HG03378 (cell line): ENCODE results near the gene CWF19L1.
"Not testable (repeated sequence)": the region's sequence is repeated elsewhere in the genome, so short reads cannot be mapped to it uniquely, and the experiment has no call there.

ENCODE experiments used
- ATAC-seq: cut with Tn5 transposase; IDR thresholded peaks from one replicate; pipeline ENCODE4 v1.9.1; 2021; ENCODE audit warnings: mild to moderate bottlenecking, moderate library complexity; ENCODE audit not compliant: unreplicated experiment

Gene CWF19L1

DNA sequence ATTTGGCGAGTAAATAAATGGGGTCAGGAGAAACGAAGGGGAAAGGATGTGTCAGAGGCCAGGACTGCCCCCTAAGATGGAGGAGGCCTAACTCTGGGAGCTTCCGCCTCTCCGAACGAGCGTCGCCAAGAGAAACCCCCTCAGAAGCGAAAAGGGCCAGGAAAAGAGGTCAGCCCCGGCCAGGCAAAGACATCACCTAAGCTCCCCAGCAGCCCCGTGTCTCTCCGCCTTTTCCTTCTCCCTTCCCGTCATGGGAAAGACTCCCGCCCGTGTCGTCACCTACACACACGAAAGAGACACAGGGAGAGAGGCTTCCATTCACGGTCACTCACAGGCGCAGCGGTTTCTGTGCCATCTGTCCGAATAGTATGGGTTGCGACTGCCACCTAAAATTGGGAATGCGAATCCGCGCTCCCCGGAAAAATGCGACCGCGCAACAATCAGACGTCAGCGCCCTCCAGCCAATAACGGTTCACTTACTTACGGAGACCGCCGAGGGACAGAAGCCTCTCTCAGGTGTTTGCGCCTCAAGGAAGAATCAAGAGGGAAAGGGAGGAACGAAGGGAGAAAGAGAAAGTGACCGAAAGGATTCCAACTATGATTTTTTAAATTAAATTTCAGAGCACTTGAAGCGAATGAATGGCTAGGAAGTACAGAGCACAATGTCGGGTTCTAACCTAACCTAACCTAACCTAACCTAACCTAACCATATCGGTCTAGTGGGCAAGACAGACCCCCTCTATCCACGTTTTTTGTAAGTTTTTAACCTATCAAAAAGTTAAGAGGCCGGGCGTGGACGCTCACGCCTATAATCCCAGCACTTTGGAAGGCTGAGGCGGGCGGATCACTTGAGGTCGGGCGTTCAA, at the start of gene CWF19L1:
Gene CWF19L1, minus strand, starts transcription at position 400 of the 866 bp plus-strand sequence. Its CDS starts 45 bp downstream, at position 355.
- peak; percentile 67 for ATAC-seq

DNA sequence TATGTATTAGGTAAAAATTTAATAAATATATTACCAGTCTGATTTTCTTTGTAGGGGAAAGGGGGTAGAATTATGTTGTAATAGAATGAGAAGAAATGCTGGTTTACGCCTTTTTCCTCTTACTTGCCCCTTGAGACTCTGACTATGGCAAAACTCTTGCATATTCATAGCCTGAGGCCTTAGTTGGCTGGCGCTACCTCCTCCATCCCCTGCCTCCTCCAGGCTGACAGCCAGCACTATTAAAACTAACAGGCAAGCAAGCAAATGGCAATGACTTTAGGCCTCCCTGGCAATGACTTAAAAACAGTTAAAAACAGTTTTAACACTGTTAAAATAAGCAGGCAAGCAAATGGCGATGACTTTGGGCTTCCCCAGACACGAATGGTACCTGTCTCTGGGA, 48.2 kb upstream of the CWF19L1 start:
- ATAC-seq = no peak

DNA sequence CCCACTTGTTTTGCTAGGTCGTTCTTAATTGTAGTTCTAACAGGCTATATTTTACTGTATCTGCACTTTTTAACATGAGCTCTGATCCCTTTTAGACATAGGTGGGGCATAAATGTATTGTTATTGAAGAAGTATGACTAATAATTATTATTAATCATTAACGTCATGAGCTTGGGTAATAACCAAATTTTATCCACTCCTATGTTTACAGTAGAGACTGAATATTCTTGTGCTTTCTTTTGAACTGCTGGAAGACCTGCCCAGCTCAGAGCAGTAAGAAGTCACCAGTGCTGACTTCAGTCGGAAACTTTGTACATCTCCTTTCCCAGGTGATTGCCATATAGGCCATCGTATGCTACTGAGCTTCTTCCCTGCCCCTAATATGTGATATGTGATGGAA, 43.9 kb upstream of the CWF19L1 start:
- no peak for ATAC-seq

DNA sequence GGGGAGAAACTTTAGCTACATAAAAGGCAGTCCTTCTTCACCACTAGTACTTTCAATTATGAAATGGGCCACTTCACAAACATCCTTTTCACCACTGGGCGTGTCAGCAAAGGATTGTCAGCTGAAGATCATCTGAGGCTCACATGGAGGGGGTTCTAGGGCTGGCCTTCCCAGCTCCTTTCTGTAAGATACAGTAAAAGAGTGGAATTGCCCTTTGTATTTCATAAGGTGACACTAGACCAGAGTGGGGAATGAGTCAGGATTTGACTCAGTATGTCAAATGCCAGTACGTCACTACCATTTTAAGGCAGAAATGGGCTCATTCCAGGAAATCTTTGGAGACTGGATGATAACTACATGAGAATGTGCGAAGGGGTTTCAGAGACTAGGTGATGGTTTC, 40.2 kb upstream of the CWF19L1 start:
- no peak for ATAC-seq

DNA sequence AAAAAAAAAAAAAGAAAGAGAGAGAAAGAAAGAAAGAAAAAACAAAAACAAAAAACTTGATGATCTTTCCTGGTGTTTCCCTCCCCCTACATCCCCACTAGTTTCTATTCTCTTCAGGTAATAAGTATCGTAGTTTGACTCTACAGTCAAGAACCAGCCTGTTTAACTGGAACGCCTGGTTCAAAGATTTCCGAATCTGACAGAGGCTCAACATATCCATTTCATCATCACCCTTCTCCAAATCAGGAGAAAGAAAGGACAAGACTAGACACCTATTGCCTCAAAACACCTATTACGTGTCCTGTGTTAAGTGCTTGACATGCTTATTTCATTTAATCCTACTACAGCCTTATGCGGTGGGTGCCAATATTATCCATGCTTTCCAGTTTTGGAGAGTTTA, 39.4 kb upstream of the CWF19L1 start:
- no peak for ATAC-seq

DNA sequence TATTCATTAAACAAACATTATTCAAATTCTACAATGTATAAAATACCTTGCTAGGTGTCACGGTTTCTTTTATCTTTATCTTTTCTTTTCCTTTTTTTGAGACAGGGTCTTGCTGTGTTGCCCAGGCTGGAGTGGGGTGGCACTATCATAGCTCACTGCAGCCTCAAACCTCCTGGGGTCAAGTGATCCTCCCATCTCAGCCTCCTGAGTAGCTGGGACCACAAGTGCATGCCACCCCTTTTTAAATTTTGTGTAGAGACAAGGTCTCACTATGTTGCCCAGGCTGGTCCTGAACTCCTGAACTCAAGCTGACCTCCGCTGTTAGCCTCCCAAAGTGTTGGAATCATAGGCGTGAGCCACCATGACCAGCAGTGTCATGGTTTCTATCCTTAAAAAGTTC, 37.0 kb upstream of the CWF19L1 start:
- no peak for ATAC-seq

DNA sequence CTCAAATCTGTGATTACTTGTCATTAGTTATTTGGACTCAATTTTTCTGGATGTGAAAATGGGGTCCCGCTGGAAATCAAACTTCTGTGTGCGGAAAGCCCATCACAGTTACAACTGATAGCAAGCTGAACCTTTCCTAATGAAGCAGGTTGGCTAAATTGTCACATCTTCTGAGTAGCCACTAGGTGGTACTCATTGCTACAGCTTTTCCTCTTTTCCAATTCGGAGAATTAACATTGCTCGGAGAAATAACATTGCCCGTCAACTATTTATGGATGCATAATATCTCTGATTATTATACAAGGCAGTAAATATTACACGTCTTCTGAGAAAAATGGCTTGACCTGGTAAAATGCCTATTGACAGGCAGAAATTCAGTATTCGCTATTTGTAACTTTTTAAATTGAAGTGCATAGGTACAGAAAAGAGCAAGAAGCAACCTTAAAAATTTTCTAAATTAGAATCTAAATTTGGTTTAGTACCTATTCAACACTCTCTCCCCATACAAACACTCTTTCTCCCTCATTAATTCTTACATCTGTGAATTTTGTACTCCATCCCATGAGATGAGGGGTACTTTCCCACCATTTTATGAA, 36.4 kb upstream of the CWF19L1 start:
- no peak for ATAC-seq

DNA sequence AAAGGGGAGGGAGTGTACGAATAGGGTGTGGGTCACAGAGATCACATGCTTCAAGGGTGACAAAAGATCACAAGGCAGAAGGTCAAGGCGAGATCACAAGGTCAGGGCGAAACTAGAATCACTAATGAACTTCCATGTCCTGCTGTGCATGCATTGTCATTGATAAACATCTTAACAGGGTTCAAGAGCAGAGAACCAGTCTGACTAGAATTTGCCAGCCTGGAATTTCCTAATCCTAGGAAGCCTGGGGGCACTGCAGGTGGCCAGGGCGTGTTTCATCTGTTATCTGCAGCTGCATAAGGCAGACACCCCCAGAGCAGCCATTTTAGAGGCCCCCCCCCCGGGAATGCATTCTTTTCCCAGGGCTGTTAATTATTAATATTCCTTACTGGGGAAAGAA, 33.7 kb upstream of the CWF19L1 start:
- ATAC-seq = not testable (repeated sequence)

DNA sequence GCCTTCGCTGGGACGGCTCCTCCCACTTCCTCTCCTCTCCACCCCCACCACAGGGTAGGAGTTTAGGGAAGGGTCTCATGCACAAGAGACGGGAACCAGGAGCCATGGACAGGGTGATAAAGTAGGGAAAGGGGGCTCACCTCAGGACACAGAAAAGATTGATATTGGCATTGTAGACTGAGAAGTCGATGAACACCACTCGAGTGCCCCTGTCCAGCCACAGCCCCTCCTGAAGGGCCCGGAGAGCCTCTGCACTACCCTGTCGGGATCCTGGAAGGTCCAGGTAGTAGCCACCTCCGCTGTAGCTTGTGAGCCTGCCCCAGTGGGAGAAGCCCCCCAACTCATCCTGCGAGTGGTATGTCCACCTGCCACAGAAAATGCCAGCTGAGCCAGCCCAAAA, 29.8 kb upstream of the CWF19L1 start:
- ATAC-seq = no peak

DNA sequence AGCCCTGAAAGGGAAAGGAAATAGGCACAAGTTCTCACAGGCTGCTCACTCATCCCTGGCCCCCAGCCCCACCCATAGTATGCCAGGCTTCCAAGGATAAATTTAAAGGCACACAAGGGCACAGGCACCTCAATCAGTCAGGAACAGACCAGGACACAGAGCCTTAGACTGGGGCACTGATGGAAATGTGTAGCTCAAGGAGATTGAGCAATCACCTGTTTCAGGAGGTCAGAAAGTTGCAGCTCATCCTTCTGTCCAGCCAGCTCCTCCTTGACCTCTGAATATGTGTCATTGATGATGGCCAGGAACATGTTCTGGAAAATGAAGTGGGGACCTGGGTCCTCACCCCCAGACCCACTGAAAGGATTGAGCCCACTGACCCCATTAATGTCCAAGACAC, 25.6 kb upstream of the CWF19L1 start:
- no peak for ATAC-seq

DNA sequence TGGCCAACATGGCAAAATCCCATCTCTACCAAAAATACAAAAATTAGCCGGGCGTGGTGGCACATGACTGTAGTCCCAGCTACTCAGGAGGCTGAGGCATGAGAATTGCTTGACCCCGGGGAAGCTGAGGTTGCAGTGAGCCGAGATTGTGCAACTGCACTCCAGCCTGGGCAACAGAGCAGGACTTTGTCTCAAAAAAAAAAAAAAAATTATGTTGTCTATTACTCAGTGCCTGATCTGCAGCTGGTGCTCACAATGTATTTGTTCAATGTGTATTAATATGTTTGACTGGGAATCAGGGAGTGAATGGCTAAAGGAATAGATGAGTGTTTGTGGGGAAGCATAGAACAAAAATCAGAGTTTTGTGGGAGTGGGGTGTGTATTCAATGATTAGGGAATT, 24.9 kb upstream of the CWF19L1 start:
- not testable (repeated sequence) for ATAC-seq

DNA sequence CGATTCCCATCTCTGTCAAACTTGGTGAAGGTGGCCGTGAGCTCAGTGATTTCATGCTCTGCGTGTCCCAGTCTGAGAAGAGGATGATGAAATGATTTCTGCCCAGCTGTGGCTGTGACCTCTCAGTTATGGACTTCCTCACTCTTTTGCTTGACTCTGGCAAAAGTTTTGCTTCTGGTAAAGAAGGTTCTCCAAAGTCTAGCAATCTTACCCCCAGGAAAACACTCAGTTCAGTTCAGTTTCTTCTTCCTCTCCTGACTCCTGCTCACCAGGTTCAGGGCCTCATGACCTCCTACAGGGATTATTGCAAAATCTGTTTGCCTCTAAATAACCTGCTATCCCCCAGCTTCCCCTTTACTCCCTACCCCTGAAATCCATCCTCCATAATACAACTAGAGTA, 23.9 kb upstream of the CWF19L1 start:
- ATAC-seq = no peak

DNA sequence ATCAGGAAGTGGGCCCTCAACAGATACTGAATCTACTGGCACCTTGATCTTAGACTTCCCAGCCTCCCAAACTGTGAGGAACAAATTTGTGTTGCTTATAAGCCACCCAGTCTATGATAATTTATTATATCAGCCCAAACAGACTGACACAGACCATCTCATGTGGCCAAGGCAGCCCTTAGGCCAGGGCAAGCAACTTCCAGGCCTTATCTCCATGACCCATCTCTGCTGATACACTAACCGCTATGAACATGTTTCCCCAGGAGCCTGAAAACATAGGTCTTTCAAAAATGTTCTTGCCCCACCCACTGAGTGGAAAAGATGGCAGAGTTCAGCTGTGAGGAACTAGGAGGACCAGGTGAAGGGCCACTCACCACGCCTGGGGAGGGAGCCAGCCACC, 22.2 kb upstream of the CWF19L1 start:
- no peak for ATAC-seq

DNA sequence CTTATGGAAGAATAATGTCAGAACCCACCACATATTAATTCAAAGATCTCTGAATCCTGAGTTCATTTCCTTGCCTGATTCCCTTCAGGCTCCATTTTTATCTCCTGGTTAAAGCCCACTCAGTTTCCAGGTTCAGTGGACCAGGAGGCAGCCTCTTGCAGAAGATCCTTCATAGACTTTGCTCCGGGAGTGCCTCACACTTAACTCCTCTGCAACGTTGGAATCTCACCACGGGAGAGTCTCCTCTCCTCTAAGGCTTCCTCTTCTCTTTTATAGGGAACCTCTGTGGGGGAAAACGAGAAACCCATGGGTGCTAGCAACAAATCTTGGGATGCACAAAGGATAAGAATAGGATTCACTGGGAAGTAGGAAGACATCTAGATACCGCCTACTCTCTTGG, 20.8 kb upstream of the CWF19L1 start:
- ATAC-seq = no peak

DNA sequence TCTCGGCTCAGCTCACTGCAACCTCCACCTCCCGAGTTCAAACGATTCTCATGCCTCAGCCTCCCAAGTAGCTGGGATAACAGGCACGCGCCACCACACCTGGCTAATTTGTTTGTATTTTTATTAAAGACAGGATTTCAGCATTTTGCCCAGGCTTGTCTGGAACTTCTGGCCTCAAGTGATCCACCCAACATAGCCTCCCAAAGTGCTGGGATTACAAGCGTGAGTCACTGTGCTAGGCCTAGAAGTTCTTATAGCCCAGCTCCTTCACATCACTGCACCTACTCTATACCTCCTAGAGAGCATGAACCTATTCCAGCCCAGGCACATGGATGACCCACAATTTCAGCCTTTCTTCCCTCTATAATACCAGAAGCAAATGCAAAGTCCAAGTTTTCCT, 20.3 kb upstream of the CWF19L1 start:
- ATAC-seq = no peak

DNA sequence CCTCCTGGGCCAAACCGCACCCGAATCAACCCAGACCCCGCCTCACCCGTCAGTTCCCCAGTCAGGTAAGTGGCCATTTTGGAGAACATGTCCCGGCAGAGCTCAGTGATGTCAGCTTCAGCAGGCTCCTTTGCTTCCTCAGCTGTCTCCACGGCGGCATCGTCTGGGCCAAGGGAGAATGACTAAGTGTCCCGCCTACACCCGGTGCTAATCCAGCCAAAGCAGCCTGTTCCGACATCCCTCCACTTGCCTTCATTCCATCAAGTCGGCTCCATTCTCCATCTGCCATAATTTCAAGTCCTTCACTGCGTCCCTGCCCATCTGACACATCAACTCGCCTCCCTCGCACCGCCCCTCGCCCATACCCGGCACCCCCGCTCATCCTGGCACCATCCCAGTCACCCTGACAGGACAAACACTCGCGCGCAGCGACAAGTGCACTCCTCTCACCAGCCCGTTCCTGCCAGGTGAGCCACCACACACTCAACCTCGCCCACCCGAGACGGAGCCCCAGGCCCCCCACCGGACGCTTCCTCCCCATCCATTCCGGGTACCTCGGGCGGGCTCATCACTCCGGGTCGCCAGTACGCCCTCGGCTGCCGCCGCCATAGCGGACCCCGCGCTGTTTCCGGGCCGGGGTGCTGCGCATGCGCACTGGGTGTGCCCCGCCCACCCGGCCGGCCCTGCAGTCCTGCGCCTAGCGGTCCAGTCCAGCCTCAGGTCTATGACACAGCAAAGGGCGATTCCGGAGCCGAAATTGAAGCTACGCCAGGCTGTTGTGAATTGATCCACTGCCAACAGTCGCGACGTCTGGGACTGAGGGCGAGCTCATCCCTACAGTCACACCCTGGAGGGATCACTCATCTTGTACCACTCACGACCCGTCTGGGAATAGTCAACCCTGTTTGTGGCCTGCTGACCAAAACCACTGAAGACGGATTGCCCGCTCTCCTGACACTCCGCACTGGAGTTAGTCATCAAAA, 18.9 kb upstream of the CWF19L1 start, which contains the start of gene BLOC1S2:
Gene BLOC1S2, minus strand, starts transcription at position 630 of the 983 bp plus-strand sequence. Its CDS starts 21 bp downstream, at position 609.
- peak; percentile 66 for ATAC-seq

DNA sequence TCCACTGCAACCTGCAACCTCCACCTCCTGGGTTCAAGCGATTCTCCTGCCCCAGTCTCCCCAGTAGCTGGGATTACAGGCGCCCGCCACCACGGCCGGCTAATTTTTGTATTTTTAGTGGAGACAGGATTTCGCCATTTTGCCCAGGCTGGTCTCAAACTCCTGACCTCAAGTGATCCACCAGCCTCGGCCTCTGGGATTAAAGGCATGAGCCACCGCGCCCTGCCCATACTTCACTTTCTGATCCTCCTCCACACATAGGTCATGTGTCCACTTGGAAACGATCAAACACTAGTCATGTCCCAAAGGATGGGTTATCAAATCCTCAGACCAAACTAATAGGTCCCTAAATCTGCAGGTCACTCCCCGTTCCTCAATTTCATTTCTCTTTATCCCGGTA, 17.9 kb upstream of the CWF19L1 start:
- ATAC-seq = not testable (repeated sequence)

DNA sequence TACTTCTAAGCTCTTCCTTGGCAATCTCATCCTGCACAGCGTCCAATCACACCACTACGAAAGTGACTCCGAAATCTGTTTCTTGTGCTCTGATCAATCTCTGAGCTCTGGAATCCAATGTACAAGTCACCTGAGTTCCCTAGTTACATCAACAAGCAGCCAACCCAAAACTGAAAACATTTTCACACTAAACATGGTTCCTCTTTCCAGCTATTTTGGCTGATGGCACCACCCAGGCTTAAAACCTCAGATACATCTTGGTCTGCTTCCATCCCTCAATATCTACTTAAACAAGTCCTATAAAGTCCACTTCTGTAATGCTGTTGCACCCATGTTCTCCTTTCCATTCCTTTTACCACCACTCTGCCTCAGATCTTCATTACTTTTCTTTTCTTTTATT, 15.5 kb upstream of the CWF19L1 start:
- no peak for ATAC-seq

DNA sequence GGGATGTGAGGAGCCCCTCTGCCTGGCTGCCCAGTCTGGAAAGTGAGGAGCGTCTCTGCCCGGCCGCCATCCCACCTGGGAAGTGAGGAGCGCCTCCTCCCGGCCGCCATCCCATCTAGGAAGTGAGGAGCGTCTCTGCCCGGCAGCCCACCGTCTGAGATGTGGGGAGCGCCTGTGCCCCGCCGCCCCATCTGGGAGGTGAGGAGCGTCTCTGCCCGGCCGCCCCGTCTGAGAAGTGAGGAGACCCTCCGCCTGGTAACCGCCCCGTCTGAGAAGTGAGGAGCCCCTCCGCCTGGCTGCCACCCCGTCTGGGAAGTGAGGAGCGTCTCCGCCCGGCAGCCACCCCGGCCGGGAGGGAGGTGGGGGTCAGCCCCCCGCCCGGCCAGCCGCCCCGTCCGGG, 9.5 kb upstream of the CWF19L1 start:
- not testable (repeated sequence) for ATAC-seq

DNA sequence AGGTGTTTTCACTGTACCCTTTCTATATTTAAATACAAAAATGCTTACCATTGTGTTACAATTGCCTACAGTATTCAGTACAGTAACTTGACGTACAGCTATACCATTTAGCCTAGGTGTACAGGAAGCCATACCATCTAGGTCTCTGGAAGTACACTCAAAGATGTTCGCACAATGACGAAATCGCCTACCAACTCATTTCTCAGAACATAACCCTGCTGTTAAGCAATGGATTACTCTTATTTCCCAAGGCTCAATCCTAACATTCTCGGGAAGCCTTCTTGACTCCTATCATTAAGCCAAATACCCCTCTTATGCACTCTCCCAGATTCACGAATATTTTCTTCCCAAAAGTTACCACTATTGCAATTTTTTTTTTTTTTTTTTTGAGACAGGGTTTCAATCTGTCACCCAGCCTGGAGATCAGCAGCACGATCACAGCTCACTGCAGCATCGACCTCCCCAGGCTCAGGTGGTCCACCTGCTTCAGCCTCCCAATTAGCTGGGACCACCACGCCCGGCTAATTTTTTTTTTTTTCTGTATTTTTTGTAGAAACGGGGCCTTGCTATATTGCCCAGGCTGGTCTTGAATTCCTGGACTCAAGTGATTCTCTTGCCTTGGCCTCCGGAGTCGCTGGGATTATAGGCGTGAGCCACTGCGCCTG, 1.5 kb downstream of the CWF19L1 start:
- no peak for ATAC-seq

DNA sequence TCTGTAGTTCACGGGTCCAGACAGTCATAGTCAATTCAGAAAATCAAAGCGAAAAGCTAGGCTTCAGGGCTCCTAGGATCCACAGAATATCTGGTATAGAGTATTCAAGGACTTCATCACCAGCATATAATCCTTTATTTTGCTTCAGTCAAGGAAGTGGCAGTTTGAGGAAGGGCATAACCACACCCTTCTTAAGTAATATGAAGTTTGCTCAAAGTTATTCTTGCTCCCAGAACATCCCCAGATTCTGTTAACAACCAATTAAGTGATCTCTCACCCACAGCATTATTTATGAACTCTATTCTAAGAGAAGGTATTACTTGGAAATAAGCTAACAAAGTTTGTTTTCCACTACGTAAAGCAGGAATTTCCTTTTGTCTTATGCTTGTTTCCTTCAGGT, 13.2 kb downstream of the CWF19L1 start:
- no peak for ATAC-seq
